GM19328 (cell line): ENCODE measurements around the gene ATF4.
"Not testable (repeated sequence)": the region's sequence is repeated elsewhere in the genome, so short reads cannot be mapped to it uniquely, and the experiment has no call there.

Experiments used
- ATAC-seq: cut with Tn5 transposase; IDR thresholded peaks from one replicate; pipeline ENCODE4 v1.9.1; 2021; ENCODE audit warnings: mild to moderate bottlenecking, moderate library complexity; ENCODE audit not compliant: unreplicated experiment

Gene ATF4

GRCh38 chr22:39510529-39511149, 9.7 kb upstream of the ATF4 start:
- no peak for ATAC-seq

- ATAC-seq, result no peak
These were observed 9.1 kb upstream of the ATF4 start for GRCh38 chr22:39511226-39511625.

GRCh38 chr22:39512026-39512425, 8.3 kb upstream of the ATF4 start:
- ATAC-seq, result no peak

GRCh38 chr22:39513791-39514190, 6.6 kb upstream of the ATF4 start:
- no peak for ATAC-seq

- no peak for ATAC-seq
These were observed 5.9 kb upstream of the ATF4 start for GRCh38 chr22:39514373-39514973.

GRCh38 chr22:39515266-39516050, 4.9 kb upstream of the ATF4 start:
- ATAC-seq, result no peak

GRCh38 chr22:39517470-39517869, 2.9 kb upstream of the ATF4 start:
- ATAC-seq, result no peak

- no peak for ATAC-seq
These were observed 2.1 kb upstream of the ATF4 start for GRCh38 chr22:39518144-39518786.

- ATAC-seq, result no peak
These were observed 1.2 kb upstream of the ATF4 start for GRCh38 chr22:39518996-39519680.

GRCh38 chr22:39519681-39520225, 609 bp upstream of the ATF4 start:
- peak; percentile 78 for ATAC-seq

- not testable (repeated sequence) for ATAC-seq
These were observed 934 bp downstream of the ATF4 start for GRCh38 chr22:39521106-39521885.

GRCh38 chr22:39522091-39522490, 1.7 kb downstream of the ATF4 start:
- ATAC-seq, result not testable (repeated sequence)

GRCh38 chr22:39522567-39523300, 2.4 kb downstream of the ATF4 start:
- ATAC-seq, result no peak

- no peak for ATAC-seq
These were observed 3.9 kb downstream of the ATF4 start for GRCh38 chr22:39524089-39524752.

- no peak for ATAC-seq
These were observed 4.6 kb downstream of the ATF4 start for GRCh38 chr22:39524753-39525657.

GRCh38 chr22:39525658-39525975, 5.3 kb downstream of the ATF4 start:
- no peak for ATAC-seq

- ATAC-seq, result no peak
These were observed 6.4 kb downstream of the ATF4 start for GRCh38 chr22:39526736-39527171.

- ATAC-seq, result no peak
These were observed 7.2 kb downstream of the ATF4 start for GRCh38 chr22:39527481-39527961.
